Gastroesophageal sphincter (tissue), 4 donors: ENCODE results near the gene KDM4F. TPM values are rescaled to one million over a fixed set of nuclear protein-coding genes. Genes with fewer than 3 reads are reported as not detected.
"Not testable (repeated sequence)": the region's sequence is repeated elsewhere in the genome, so short reads cannot be mapped to it uniquely, and the experiment has no call there.

Source experiments
- ATAC-seq: fragments of 150-250 bp; one replicate; pipeline ENCODE4 v1.9.1; 2016; ENCODE audit warnings: mild to moderate bottlenecking, moderate library complexity
- H3K27ac ChIP-seq, 4 donors: fragments of 200-600 bp; sonication (generic) in 3 of 4; 1 replicate in 3 of 4; 2 replicates in 1 of 4; pipeline ENCODE4 v1.5.1; 2016 to 2019
- H3K27me3 ChIP-seq: fragments of 200-600 bp; sonication (generic); one replicate; pipeline ENCODE4 v1.5.1; 2019
- H3K36me3 ChIP-seq, 2 donors: fragments of 200-600 bp; sonication (generic); one replicate each; pipeline ENCODE4 v1.5.1; 2019; ENCODE audit warnings: control low read depth in 1 of 2
- H3K4me1 ChIP-seq, 3 donors: fragments of 200-600 bp; sonication (generic); 1 replicate in 2 of 3; 2 replicates in 1 of 3; pipeline ENCODE4 v1.5.1; 2016 to 2019; ENCODE audit warnings: control low read depth in 2 of 3
- H3K4me3 ChIP-seq, 2 donors: fragments of 200-600 bp; sonication (generic); one replicate each; pipeline ENCODE4 v1.5.1; 2019; ENCODE audit warnings: mild to moderate bottlenecking in 1 of 2, moderate library complexity in 1 of 2
- H3K9me3 ChIP-seq, 3 donors: fragments of 200-600 bp; sonication (generic); one replicate each; pipeline ENCODE4 v1.5.1; 2017 to 2019; ENCODE audit warnings: control low read depth in 2 of 3
- EP300 ChIP-seq: sonication (generic); formaldehyde crosslinking; IDR thresholded peaks from one replicate; pipeline ENCODE4 v1.6.1; 2017; ENCODE audit warnings: antibody characterized with exemption, mild to moderate bottlenecking
- POLR2A ChIP-seq, 2 donors: fragments of 450-650 bp; IDR thresholded peaks; one replicate each; pipeline ENCODE4 v1.6.1; 2017; ENCODE audit warnings: antibody characterized with exemption in 2 of 2, mild to moderate bottlenecking in 2 of 2, moderate library complexity in 1 of 2
- POLR2AphosphoS5 ChIP-seq: sonication (generic); formaldehyde crosslinking; IDR thresholded peaks from one replicate; pipeline ENCODE4 v1.6.1; 2017; ENCODE audit warnings: antibody characterized with exemption
- WGBS, 2 donors: methylation state at CpG; one replicate each; pipeline ENCODE4 v1.1.5; 2018; ENCODE audit warnings: low coverage in 1 of 2; 5-methylcytosine and 5-hydroxymethylcytosine counted together
- total RNA-seq, 4 donors: library from RNA; depleted of rRNA; stranded (reverse); fragments of >200 nt; gene quantifications; one replicate each; pipeline ENCODE4 v1.1.0, GENCODE V29; 2016
- TF ChIP-seq, protein P1 (sequence below), 4 experiments: fragments of 200-600 bp in 2 of 4; fragments of 450-650 bp in 2 of 4; sonication (generic) in 1 of 4; IDR thresholded peaks; one replicate each; pipeline ENCODE4 v1.5.1; 2017 to 2019; ENCODE audit warnings: antibody characterized with exemption in 4 of 4, mild to moderate bottlenecking in 2 of 4, moderate library complexity in 2 of 4

The KDM4F gene
- total RNA-seq, 4 donors from 2014 or later: 0.15 TPM; not detected in 3

DNA sequence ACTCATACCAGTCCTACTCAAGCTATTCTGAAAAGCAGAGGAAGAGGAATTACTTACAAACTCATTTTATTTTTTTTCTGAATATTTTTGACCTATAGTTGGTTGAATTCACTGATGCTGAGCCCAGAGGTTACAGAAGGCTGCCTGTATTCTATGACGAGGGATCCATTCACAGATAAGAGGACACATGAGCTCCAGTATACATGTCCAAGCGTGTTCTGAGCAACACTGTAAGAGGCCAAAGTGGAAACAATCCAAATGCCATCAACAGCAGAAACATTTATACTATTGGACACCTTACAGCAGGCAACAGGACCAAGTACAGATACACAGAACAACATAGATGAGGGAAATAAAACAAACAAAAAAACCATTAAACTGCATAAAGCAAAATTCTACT lies 13.9 kb upstream of the KDM4F start:
- Histone ChIP-seq H3K36me3 (no peaks in the 10 kb centered on the region), H3K27me3 (peaks cover 22% of the 10 kb centered on the region), H3K9me3 (no peaks in the 10 kb centered on the region), H3K4me3 (no peak overlapping the region), H3K4me1 (no peaks in the 10 kb centered on the region), H3K27ac (no peak overlapping the region)
- TF ChIP-seq EP300 (no peak), POLR2AphosphoS5 (no peak), POLR2A (IDR thresholded peaks at IDR 0.05) (no peak)
- TF ChIP-seq, protein P1, sequence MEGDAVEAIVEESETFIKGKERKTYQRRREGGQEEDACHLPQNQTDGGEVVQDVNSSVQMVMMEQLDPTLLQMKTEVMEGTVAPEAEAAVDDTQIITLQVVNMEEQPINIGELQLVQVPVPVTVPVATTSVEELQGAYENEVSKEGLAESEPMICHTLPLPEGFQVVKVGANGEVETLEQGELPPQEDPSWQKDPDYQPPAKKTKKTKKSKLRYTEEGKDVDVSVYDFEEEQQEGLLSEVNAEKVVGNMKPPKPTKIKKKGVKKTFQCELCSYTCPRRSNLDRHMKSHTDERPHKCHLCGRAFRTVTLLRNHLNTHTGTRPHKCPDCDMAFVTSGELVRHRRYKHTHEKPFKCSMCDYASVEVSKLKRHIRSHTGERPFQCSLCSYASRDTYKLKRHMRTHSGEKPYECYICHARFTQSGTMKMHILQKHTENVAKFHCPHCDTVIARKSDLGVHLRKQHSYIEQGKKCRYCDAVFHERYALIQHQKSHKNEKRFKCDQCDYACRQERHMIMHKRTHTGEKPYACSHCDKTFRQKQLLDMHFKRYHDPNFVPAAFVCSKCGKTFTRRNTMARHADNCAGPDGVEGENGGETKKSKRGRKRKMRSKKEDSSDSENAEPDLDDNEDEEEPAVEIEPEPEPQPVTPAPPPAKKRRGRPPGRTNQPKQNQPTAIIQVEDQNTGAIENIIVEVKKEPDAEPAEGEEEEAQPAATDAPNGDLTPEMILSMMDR (IDR thresholded peaks at IDR 0.05): no peak
- 59 to 72% methylated on average over 2 of the region's 2 CpGs for WGBS, 2 donors
- no peak for ATAC-seq

DNA sequence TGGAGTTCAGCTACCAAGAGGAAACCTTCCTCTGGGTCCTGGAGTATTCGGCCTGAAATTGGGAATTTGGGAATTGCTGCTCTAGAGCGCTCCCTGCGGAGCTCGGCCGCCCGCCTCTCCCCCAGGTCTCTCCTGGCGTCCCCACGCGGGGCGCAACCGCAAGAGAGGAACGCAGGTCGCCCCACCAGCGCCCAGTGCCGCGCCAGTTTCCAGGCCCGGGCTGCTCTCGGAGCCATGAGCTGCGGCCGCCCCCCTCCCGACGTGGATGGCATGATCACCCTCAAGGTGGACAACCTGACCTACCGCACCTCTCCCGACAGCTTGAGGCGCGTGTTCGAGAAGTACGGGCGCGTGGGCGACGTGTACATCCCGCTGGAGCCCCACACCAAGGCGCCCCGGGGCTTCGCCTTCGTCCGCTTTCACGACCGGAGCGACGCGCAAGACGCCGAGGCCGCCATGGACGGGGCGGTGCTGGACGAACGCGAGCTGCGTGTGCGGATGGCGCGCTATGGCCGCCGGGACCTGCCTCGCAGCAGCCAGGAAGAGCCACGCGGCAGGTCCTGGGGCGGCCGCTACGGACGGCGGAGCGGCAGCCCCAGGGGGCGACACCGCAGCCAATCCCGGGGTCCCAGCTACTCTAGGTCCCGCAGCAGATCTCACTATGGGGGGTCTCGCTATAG lies 11.7 kb upstream of the KDM4F start:
- ATAC-seq, H3K9me3 ChIP-seq, H3K4me1 ChIP-seq, H3K27ac ChIP-seq, H3K36me3 ChIP-seq: not testable (repeated sequence)
- peaks cover 38% of the 10 kb centered on the region for H3K27me3 ChIP-seq
- 40 to 80% methylated on average over 1 of the region's 71 CpGs for WGBS, 2 donors
- peak overlapping the region in 1 of 2 donors; percentile 44 for H3K4me3 ChIP-seq

- 90 to 100% methylated on average over 1 of the region's 1 CpG for WGBS, 2 donors
- Histone ChIP-seq H3K4me3 (no peak overlapping the region), H3K36me3 (no peaks in the 10 kb centered on the region), H3K4me1 (no peaks in the 10 kb centered on the region), H3K27ac (no peak overlapping the region), H3K9me3 (no peaks in the 10 kb centered on the region), H3K27me3 (peaks cover 53% of the 10 kb centered on the region)
- TF ChIP-seq POLR2A (IDR thresholded peaks at IDR 0.05): no peak
- TF ChIP-seq, protein P1 (IDR thresholded peaks at IDR 0.05): no peak
- no peak for TF ChIP-seq EP300
- no peak for TF ChIP-seq POLR2AphosphoS5
- no peak for ATAC-seq
Measured at GRCh38 chr11:95042239-95042638, 7.0 kb upstream of the KDM4F start.

- WGBS, 2 donors: 90% methylated on average over 2 of the region's 3 CpGs; no CpG with 5 or more reads in 1 of the 2 donors
- H3K27me3 ChIP-seq: peaks cover 46% of the 10 kb centered on the region
- no peak for ATAC-seq
- no peaks in the 10 kb centered on the region for H3K36me3 ChIP-seq
- H3K27ac ChIP-seq: no peak overlapping the region
- H3K4me3 ChIP-seq: no peak overlapping the region
- H3K9me3 ChIP-seq: no peaks in the 10 kb centered on the region
- TF ChIP-seq POLR2A (IDR thresholded peaks at IDR 0.05) (no peak), POLR2AphosphoS5 (no peak), EP300 (no peak)
- TF ChIP-seq, protein P1 (IDR thresholded peaks at IDR 0.05): no peak
- H3K4me1 ChIP-seq: no peaks in the 10 kb centered on the region
Measured at GRCh38 chr11:95042906-95043305, 6.3 kb upstream of the KDM4F start.

DNA sequence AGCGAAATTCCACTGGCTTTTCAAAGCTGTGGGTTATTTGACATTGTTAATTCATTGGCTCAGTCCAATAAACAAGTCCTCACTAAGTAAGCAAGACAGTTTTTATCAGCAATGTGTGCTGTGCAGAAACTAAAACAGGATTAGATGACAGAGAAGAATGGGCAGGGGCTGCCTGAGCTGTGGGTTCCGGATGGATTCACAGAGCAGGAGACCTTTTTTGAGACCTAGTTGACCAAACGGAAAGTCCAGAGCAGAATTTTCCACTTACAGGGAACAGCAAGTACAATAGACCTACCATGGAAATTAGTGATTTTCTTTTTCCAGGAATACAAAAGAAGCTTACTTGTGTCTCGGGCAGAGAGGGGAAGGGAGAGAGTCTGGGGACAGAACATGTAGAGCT lies 5.2 kb upstream of the KDM4F start:
- WGBS, 2 donors: 28 to 32% methylated on average over 3 to 4 of the region's 4 CpGs
- H3K4me1 ChIP-seq: no peaks in the 10 kb centered on the region
- peaks cover 40% of the 10 kb centered on the region for H3K27me3 ChIP-seq
- no peaks in the 10 kb centered on the region for H3K9me3 ChIP-seq
- no peak overlapping the region for H3K27ac ChIP-seq
- TF ChIP-seq, protein P1 (IDR thresholded peaks at IDR 0.05): no peak
- no peak for TF ChIP-seq POLR2AphosphoS5
- TF ChIP-seq POLR2A (IDR thresholded peaks at IDR 0.05): no peak
- no peak for TF ChIP-seq EP300
- no peak for ATAC-seq
- no peaks in the 10 kb centered on the region for H3K36me3 ChIP-seq
- no peak overlapping the region for H3K4me3 ChIP-seq
